Measurements from ENCODE around the gene SUN5. TPM values are rescaled to one million over a fixed set of nuclear protein-coding genes. Genes with fewer than 3 reads are reported as not detected.

The SUN5 gene
- total RNA-seq, 1 experiment from 2014 or later: not detected

DNA sequence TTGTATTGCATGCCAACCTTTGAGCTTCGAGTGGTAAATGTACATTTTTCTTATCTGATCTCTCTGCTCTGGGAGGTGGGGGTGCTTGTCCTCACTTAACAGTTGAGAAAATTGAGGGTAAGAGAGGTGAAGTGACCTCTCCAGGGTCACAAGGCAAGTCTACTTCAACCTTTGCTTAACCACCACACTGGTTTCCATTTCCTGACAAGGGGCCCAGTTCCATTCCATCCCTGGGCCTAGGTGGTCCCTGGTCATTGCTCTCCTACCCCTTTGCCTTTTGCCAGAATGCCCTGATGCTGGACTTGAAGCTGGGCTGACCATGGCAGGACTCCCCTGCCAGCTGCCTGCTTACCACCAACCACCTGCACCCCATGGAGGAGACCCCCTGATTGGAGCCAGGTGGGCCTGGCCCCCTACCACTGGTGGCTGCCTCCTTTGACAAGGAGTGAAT, 39.5 kb upstream of the SUN5 start:
- ChIA-PET CTCF (no interaction called here), POLR2A (no interaction called here)
- TF ChIP-seq ELF4 (CRISPR knock-in tag; IDR thresholded peaks at IDR 0.05; ENCODE audit: low read depth): no peak
- TF ChIP-seq, protein P1, sequence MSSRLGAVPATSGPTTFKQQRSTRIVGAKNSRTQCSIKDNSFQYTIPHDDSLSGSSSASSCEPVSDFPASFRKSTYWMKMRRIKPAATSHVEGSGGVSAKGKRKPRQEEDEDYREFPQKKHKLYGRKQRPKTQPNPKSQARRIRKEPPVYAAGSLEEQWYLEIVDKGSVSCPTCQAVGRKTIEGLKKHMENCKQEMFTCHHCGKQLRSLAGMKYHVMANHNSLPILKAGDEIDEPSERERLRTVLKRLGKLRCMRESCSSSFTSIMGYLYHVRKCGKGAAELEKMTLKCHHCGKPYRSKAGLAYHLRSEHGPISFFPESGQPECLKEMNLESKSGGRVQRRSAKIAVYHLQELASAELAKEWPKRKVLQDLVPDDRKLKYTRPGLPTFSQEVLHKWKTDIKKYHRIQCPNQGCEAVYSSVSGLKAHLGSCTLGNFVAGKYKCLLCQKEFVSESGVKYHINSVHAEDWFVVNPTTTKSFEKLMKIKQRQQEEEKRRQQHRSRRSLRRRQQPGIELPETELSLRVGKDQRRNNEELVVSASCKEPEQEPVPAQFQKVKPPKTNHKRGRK (CRISPR knock-in tag; IDR thresholded peaks at IDR 0.05; ENCODE audit: borderline replicate concordance): no peak
- TF ChIP-seq IRF1 (CRISPR knock-in tag; IDR thresholded peaks at IDR 0.05): no peak
- TF ChIP-seq ZBTB21 (CRISPR knock-in tag; IDR thresholded peaks at IDR 0.05; ENCODE audit: borderline replicate concordance): no peak
- Mint-ChIP-seq H3K27me3 (ENCODE audit: low read depth) (peaks cover 15% of the 10 kb centered on the region), H3K36me3 (peaks cover 20% of the 10 kb centered on the region), H3K4me1 (no peaks in the 10 kb centered on the region), H3K4me3 (no peak overlapping the region), H3K27ac (no peak overlapping the region), H3K9me3 (peaks cover 38% of the 10 kb centered on the region)
- DNase-seq (ENCODE audit: low spot score) (no peak), ATAC-seq (no peak)

GRCh38 chr20:33042983-33043730, 38.9 kb upstream of the SUN5 start:
- TF ChIP-seq ZNF671 (CRISPR knock-in tag; IDR thresholded peaks at IDR 0.05): no peak
- no peak for TF ChIP-seq ATF2 (CRISPR knock-in tag; IDR thresholded peaks at IDR 0.05; ENCODE audit: borderline replicate concordance, low read depth)
- no peak for TF ChIP-seq FOXP1 (CRISPR knock-in tag; IDR thresholded peaks at IDR 0.05; ENCODE audit: borderline replicate concordance)
- TF ChIP-seq RORB (CRISPR knock-in tag; IDR thresholded peaks at IDR 0.05): no peak
- TF ChIP-seq SMAD3 (CRISPR knock-in tag; IDR thresholded peaks at IDR 0.05; ENCODE audit: borderline replicate concordance): no peak
- TF ChIP-seq IRF1 (CRISPR knock-in tag; IDR thresholded peaks at IDR 0.05): no peak
- TF ChIP-seq ZNF263 (CRISPR knock-in tag; IDR thresholded peaks at IDR 0.05; ENCODE audit: low read depth): no peak
- no peak for TF ChIP-seq PRRX2 (CRISPR knock-in tag; IDR thresholded peaks at IDR 0.05)
- TF ChIP-seq, protein P2, sequence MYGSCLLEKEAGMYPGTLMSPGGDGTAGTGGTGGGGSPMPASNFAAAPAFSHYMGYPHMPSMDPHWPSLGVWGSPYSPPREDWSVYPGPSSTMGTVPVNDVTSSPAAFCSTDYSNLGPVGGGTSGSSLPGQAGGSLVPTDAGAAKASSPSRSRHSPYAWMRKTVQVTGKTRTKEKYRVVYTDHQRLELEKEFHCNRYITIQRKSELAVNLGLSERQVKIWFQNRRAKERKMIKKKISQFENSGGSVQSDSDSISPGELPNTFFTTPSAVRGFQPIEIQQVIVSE (CRISPR knock-in tag; IDR thresholded peaks at IDR 0.05; ENCODE audit: borderline replicate concordance): no peak
- TF ChIP-seq ZNF138 (CRISPR knock-in tag; conservative IDR thresholded peaks at IDR 0.05): no peak
- TF ChIP-seq, protein P3, sequence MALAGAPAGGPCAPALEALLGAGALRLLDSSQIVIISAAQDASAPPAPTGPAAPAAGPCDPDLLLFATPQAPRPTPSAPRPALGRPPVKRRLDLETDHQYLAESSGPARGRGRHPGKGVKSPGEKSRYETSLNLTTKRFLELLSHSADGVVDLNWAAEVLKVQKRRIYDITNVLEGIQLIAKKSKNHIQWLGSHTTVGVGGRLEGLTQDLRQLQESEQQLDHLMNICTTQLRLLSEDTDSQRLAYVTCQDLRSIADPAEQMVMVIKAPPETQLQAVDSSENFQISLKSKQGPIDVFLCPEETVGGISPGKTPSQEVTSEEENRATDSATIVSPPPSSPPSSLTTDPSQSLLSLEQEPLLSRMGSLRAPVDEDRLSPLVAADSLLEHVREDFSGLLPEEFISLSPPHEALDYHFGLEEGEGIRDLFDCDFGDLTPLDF (CRISPR knock-in tag; IDR thresholded peaks at IDR 0.05): no peak
- no peak for TF ChIP-seq SP1 (CRISPR knock-in tag; conservative IDR thresholded peaks at IDR 0.05)
- TF ChIP-seq JUN (CRISPR knock-in tag; IDR thresholded peaks at IDR 0.05): no peak
- TF ChIP-seq ZNF317 (CRISPR knock-in tag; IDR thresholded peaks at IDR 0.05; ENCODE audit: borderline replicate concordance, low read depth): no peak
- TF ChIP-seq ZNF281 (CRISPR knock-in tag; IDR thresholded peaks at IDR 0.05): no peak
- TF ChIP-seq KAT7 (CRISPR knock-in tag; IDR thresholded peaks at IDR 0.05; ENCODE audit: borderline replicate concordance): no peak
- TF ChIP-seq MYBL2 (CRISPR knock-in tag; IDR thresholded peaks at IDR 0.05): no peak
- no peak for TF ChIP-seq EMX1 (CRISPR knock-in tag; IDR thresholded peaks at IDR 0.05)
- TF ChIP-seq ATF3 (CRISPR knock-in tag; conservative IDR thresholded peaks at IDR 0.05): no peak
- TF ChIP-seq, protein P4, sequence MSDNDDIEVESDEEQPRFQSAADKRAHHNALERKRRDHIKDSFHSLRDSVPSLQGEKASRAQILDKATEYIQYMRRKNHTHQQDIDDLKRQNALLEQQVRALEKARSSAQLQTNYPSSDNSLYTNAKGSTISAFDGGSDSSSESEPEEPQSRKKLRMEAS (CRISPR knock-in tag; IDR thresholded peaks at IDR 0.05): no peak
- Mint-ChIP-seq H3K27ac (no peak overlapping the region), H3K9me3 (peaks cover 38% of the 10 kb centered on the region), H3K4me1 (no peaks in the 10 kb centered on the region), H3K4me3 (no peak overlapping the region), H3K36me3 (peaks cover 20% of the 10 kb centered on the region), H3K27me3 (ENCODE audit: low read depth) (peaks cover 20% of the 10 kb centered on the region)
- ATAC-seq (no peak), DNase-seq (ENCODE audit: low spot score) (no peak)
- POLR2A ChIA-PET: no interaction called here
- CTCF ChIA-PET: no interaction called here
